HG02885 (cell line): ENCODE measurements around the gene PRRC1.
"Not testable (repeated sequence)": the region's sequence is repeated elsewhere in the genome, so short reads cannot be mapped to it uniquely, and the experiment has no call there.

ENCODE experiments used
- ATAC-seq: cut with Tn5 transposase; IDR thresholded peaks from one replicate; pipeline ENCODE4 v1.9.1; 2021; ENCODE audit warnings: mild to moderate bottlenecking; ENCODE audit not compliant: unreplicated experiment, poor library complexity

Gene PRRC1

DNA sequence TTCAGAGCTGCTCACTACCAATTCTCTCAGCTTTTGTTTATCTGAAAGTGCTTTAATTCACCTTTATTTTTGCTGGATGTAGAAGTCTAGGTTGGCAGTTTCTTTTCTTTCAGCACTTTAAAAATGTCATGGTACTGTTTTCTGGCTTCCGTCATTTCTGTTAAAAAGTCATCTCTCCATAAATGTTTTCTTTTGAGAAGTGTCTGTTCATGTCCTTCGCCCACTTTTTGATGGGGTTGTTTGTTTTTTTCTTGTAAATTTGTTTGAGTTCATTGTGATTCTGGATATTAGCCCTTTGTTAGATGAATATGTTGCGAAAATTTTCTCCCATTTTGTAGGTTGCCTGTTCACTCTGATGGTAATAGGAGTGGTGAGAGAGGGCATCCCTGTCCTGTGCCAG lies 23.1 kb downstream of the PRRC1 start:
- ATAC-seq, result not testable (repeated sequence)

DNA sequence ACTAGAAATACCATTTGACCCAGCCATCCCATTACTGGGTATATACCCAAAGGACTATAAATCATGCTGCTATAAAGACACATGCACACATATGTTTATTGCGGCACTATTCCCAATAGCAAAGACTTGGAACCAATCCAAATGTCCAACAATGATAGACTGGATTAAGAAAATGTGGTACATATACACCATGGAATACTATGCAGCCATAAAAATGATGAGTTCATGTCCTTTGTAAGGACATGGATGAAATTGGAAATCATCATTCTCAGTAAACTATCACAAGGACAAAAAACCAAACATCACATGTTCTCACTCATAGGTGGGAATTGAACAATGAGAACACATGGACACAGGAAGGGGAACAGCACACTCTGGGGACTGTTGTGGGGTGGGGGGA lies 27.8 kb downstream of the PRRC1 start:
- not testable (repeated sequence) for ATAC-seq

- ATAC-seq, result no peak
These were observed 32.1 kb downstream of the PRRC1 start for GRCh38 chr5:127549551-127549950.

DNA sequence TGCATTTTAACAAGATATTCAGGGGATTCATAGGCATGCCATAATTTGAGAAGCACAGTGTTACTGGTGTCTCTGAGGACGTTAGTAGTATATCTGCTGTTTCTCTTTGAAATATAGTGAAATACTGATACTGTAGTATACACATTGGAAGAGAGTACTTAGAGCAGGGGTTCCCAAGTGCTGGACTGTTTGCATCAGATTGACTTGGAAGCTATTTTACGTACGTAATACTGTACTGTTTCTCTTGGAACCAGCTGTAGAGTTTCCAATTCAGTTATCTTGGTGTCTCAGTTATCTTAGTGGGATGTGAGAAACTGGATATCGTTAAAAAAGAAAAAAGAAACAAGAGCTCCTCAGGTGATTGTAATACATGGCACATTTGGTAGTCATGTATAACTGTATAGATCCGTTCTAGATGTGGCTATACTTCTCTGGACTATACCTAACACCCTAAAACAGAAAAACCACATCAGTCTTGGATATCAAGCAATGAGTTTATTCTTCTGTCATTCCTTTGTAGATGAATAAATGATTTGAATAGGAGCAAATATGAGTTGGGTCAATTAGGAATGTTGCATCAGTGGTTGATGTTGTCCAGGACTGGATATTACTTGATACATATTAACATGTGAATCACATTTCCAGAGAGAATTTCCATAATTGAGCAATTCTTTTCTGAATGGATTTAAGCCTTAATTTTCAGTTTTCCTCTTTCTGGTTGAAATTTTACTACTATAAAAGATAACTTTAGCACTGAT lies 33.4 kb downstream of the PRRC1 start:
- ATAC-seq, result no peak

DNA sequence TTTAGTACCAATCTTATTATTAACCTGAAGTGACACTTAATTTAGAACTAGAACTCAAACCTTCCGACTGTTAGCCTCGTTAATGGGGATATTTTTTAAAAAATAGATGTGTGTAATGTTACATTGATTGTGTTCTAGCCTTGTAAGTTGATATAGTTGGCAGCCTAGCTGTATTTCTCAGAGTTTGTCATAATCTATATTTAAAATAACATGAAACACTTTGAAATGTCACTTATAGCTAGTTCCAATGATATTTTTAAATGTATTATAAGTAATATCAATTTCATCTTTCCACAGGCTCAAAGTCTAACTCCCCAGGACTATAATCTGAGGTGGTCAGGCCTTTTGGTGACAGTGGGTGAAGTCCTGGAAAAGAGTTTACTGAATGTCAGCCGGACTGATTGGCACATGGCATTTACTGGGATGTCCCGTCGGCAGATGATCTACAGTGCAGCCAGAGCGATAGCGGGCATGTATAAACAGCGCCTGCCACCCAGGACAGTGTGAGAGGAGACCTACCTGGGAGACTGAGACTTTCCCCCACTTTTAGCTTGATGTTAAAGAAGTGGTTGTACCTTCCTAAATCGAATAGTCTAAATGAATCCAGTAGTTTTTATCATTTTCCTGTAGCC lies 34.1 kb downstream of the PRRC1 start:
- no peak for ATAC-seq

- no peak for ATAC-seq
These were observed 38.4 kb downstream of the PRRC1 start for GRCh38 chr5:127555826-127556225.

- no peak for ATAC-seq
These were observed 39.3 kb downstream of the PRRC1 start for GRCh38 chr5:127556609-127557334.

- no peak for ATAC-seq
These were observed 40.8 kb downstream of the PRRC1 start for GRCh38 chr5:127558273-127558672.

- ATAC-seq, result no peak
These were observed 43.8 kb downstream of the PRRC1 start for GRCh38 chr5:127561254-127561653.

GRCh38 chr5:127562252-127562651 lies 44.8 kb downstream of the PRRC1 start:
- ATAC-seq, result peak; percentile 51

- no peak for ATAC-seq
These were observed 45.7 kb downstream of the PRRC1 start for GRCh38 chr5:127563136-127563535.

DNA sequence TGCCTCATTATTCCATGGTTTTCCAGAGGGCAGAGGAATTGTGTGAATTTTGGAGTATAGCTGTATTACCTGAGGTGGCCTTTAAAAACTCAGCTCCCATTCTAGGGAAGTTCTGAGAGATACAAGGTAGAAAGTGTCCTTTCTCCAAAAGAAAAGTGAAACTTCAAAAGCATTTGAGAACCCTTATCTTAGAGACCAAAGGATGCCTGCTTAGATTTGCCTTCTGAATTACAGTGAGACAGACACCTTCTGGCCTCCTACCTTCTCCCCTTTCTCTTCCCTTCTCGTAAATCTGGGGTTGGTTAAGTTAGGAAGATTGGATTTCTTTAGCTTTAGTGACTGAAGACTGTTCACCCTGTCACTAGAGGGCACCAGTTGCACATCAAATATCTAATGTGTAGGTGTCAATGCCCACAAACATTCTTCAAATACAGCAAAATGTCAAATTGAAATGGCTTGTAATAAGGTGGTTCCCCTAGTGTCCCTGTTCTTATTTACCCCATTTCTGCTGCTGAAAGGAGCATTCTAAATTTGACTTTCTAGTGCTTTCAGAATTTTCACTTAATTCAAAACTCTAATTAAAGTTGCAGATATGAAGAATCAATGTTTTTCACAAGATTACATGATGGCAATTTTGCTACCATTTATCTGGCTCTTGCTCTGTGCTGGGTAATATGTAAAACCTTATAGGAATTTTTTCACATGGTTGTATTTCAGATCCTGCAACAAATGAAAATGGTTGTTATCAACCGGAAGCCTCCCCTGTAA lies 46.7 kb downstream of the PRRC1 start:
- peak; percentile 58 for ATAC-seq

- no peak for ATAC-seq
These were observed 48.3 kb downstream of the PRRC1 start for GRCh38 chr5:127565586-127566270.

DNA sequence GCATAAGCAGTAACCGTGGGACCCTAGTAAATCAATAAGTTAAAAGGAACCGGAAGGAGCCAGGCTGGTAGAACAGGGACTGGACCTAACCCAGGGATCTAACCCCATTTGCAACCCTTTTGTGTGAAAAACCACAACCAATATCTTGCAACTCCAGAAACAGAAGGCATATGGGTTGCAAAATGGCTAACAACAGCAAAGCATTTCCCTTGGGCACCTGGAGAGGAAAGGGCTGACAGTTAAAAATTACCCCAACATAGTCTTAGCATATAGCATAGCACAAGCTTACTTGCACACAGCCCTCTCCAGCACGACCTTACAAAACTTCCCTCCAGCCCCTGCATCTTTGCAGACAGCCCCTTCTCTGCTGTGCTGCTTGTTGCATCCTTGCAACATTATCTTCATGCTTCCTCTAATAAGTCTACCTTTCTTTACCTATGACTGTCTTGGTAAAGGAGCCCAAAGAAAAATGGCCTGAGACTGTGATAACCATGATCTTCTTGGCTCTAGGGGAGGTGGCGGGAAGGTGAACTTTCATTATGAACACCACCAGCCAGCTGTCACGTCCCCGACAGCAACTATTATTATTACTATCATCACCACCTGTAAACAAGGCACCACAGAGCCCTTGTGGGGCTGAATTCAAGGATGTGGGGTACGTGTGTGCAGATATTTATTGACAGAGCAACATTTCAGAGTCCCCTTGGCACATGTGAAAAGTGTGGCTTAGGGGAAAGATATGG lies 49.8 kb downstream of the PRRC1 start:
- peak; percentile 72 for ATAC-seq

- ATAC-seq, result no peak
These were observed 50.7 kb downstream of the PRRC1 start for GRCh38 chr5:127568166-127568565.

- not testable (repeated sequence) for ATAC-seq
These were observed 52.0 kb downstream of the PRRC1 start for GRCh38 chr5:127569471-127569870.

- ATAC-seq, result peak; percentile 75
These were observed 54.1 kb downstream of the PRRC1 start for GRCh38 chr5:127571314-127572131.

DNA sequence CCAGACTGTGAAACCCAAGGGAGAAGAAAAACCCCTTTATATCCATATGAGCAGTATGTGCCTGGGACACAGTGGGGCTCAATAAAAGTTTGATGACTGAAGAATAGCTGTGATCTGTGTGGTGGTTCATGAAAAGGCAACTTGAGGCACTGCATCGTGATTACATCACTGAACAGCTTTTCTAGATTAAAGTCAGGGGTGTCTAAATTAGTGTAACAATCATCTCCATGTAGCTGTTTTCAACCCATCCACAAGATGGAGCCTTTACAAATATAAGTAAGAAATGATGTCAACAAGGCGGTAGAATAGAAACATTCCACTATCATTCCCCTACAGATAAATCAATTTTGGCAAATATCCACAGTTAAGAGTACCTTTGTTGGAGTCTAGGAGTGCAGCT lies 55.5 kb downstream of the PRRC1 start:
- ATAC-seq, result peak; percentile 21
